LNCAP (cell line): Measurements from ENCODE around the gene CCDC92B.

Experiments used
- TF ChIP-seq, protein P1 (sequence below): fragments of 450-650 bp; IDR thresholded peaks from 2 replicates; pipeline ENCODE4 v1.5.1; 2017; ENCODE audit warnings: mild to moderate bottlenecking

CCDC92B gene

GRCh38 chr17:2723997-2724783 is 25.3 kb downstream of the CCDC92B start:
- TF ChIP-seq, protein P1, sequence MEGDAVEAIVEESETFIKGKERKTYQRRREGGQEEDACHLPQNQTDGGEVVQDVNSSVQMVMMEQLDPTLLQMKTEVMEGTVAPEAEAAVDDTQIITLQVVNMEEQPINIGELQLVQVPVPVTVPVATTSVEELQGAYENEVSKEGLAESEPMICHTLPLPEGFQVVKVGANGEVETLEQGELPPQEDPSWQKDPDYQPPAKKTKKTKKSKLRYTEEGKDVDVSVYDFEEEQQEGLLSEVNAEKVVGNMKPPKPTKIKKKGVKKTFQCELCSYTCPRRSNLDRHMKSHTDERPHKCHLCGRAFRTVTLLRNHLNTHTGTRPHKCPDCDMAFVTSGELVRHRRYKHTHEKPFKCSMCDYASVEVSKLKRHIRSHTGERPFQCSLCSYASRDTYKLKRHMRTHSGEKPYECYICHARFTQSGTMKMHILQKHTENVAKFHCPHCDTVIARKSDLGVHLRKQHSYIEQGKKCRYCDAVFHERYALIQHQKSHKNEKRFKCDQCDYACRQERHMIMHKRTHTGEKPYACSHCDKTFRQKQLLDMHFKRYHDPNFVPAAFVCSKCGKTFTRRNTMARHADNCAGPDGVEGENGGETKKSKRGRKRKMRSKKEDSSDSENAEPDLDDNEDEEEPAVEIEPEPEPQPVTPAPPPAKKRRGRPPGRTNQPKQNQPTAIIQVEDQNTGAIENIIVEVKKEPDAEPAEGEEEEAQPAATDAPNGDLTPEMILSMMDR: no peak

GRCh38 chr17:2723505-2723996 is 25.9 kb downstream of the CCDC92B start:
- TF ChIP-seq, protein P1: no peak

DNA sequence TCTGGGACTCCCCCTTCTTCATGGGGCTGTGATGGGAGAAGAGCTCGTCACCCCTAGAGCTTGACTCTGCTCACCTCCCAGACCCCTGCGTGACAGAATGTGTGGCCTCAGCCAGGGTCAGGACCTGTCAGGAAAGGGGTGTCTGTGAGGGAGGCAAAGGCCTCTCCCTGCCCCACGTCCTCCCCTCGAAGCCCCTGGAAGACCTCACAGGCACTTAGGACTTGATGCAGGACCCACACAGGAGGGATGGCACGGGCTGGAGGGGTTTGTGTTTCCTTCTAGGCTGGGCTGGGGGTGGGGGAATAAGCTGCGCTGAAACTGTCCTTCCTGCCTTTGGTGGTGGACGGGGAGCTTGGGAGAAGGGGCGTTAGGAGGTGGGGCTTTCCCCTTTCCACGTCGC is 26.8 kb downstream of the CCDC92B start:
- TF ChIP-seq, protein P1: no peak

GRCh38 chr17:2721603-2722002 is 27.8 kb downstream of the CCDC92B start:
- TF ChIP-seq, protein P1: no peak

DNA sequence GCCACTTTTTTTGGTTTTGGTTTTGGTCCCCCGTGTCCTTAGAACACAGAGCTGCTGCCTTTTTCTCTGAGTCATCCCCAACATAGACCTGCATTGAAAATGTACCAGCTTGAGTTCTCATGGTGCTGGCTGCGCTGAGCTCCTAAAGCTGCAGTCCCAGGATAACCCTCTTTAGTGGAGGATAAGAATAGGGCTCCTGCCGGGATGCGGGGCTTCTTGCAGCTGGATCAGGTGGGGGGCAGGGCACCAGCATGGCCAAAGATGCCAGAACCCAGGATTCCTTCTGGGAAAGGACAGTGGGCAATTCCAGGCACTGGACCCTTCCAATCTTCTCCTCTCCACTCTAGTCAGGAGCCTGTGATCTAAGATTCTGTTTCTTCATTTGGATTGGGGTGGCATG is 29.6 kb downstream of the CCDC92B start:
- TF ChIP-seq, protein P1: no peak

GRCh38 chr17:2718150-2718938 is 31.1 kb downstream of the CCDC92B start:
- TF ChIP-seq, protein P1: no peak

DNA sequence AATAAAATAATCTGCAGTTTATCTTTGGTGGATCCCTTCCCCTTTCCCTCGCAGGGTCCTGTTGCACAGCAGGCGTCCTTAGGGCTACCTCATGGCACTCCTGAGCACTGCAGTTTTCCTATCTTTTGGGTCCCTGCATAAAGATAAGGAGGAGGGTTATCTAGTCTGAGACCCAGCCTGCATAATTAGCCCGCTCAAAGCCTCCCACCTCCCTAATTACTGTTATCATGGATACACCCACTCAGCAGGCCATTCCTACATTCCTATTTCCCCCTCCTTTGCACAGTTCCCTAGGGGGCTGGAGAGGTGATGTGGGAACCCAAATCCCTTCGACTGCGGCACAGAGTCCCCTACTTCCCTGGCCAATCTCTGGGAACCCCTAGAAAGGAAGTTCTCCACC is 32.8 kb downstream of the CCDC92B start:
- TF ChIP-seq, protein P1: no peak
